AG04449 (cell line): ENCODE results near the gene KEL.

ENCODE experiments used
- CTCF ChIA-PET: fragments of 350-600 bp; formaldehyde crosslinking; extraction: SDS; loops from one replicate; lab custom pipeline; 2021; ENCODE audit warnings: antibody characterized with exemption; lab: Yijun Ruan, JAX
- POLR2A ChIA-PET: fragments of 400-600, 350-600 bp; formaldehyde crosslinking; extraction: SDS; loops from one replicate; lab custom pipeline; 2020; ENCODE audit warnings: antibody characterized with exemption, inconsistent platforms; lab: Yijun Ruan, JAX
- DNase-seq: peaks from one replicate; pipeline ENCODE4 v3.0.0-alpha.2; 2010; ENCODE audit warnings: low read depth, low spot score
- H3K4me3 ChIP-seq: 2 replicates; pipeline ENCODE4 v1.5.1; 2011; ENCODE audit warnings: low read depth, mild to moderate bottlenecking, control low read depth, low read length
- CTCF ChIP-seq: IDR thresholded peaks from one replicate; pipeline ENCODE4 v1.5.1; 2011; ENCODE audit warnings: mild to moderate bottlenecking, moderate library complexity, low read length, control low read depth, inconsistent platforms; ENCODE audit not compliant: insufficient read depth; ENCODE audit errors: missing control alignments

The KEL gene

GRCh38 chr7:142934056-142934455 is 28.1 kb downstream of the KEL start:
- no peak overlapping the region for H3K4me3 ChIP-seq
- CTCF ChIA-PET, result interaction anchor here (1.1 kb wide), 1 partner anchor 68 kb away, joined by 3 read pairs; no protein-coding TSS in a partner anchor
- no peak for DNase-seq
- POLR2A ChIA-PET, result no interaction called here
- no peak for TF ChIP-seq CTCF

- DNase-seq, result no peak
These were observed 28.5 kb downstream of the KEL start, which contains the start of gene TRPV5 for GRCh38 chr7:142933624-142934023. TRPV5 (minus strand) TSS chr7:142933746; CDS start chr7:142933459, 287 bp downstream.

GRCh38 chr7:142933092-142933475 is 29.1 kb downstream of the KEL start:
- POLR2A ChIA-PET, result no interaction called here
- CTCF ChIA-PET, result interaction anchor here (1.1 kb wide), 1 partner anchor 67 kb away, joined by 3 read pairs; no protein-coding TSS in a partner anchor
- no peak overlapping the region for H3K4me3 ChIP-seq
- no peak for TF ChIP-seq CTCF
- no peak for DNase-seq

More at GRCh38 chr7:142933624-142934023, 28.5 kb downstream of the KEL start, which contains the start of gene TRPV5:
- TF ChIP-seq CTCF, result no peak
- ChIA-PET POLR2A (no interaction called here), CTCF (interaction anchor here (1.1 kb wide), 1 partner anchor 68 kb away, joined by 3 read pairs; no protein-coding TSS in a partner anchor)
- H3K4me3 ChIP-seq, result no peak within 1 kb of the TSS

GRCh38 chr7:142932386-142933091 is 29.6 kb downstream of the KEL start:
- CTCF ChIA-PET, result no interaction called here
- POLR2A ChIA-PET, result no interaction called here
- no peak overlapping the region for H3K4me3 ChIP-seq
- no peak for DNase-seq
- TF ChIP-seq CTCF, result no peak

- H3K4me3 ChIP-seq, result no peak overlapping the region
- no peak for DNase-seq
- ChIA-PET CTCF (no interaction called here), POLR2A (no interaction called here)
- no peak for TF ChIP-seq CTCF
These were observed 31.9 kb downstream of the KEL start for GRCh38 chr7:142930126-142930730.

GRCh38 chr7:142927949-142928348 is 34.2 kb downstream of the KEL start:
- no peak overlapping the region for H3K4me3 ChIP-seq
- DNase-seq, result no peak
- POLR2A ChIA-PET, result no interaction called here
- no peak for TF ChIP-seq CTCF
- CTCF ChIA-PET, result no interaction called here
